Peyer's patch (tissue), 4 donors: Measurements from ENCODE around the gene ARHGEF4.

ENCODE experiments used
- POLR2A ChIP-seq, 2 donors: fragments of 450-650 bp; IDR thresholded peaks; one replicate each; pipeline ENCODE4 v1.5.1; 2017; ENCODE audit warnings: antibody characterized with exemption in 2 of 2, mild to moderate bottlenecking in 2 of 2, moderate library complexity in 2 of 2
- TF ChIP-seq, protein P1 (sequence below), 6 experiments: fragments of 450-650 bp in 4 of 6; fragments of 200-600 bp in 2 of 6; sonication (generic) in 1 of 6; IDR thresholded peaks; one replicate each; pipeline ENCODE4 v1.5.1; 2017 to 2019; ENCODE audit warnings: antibody characterized with exemption in 6 of 6, mild to moderate bottlenecking in 3 of 6, moderate library complexity in 1 of 6

- TF ChIP-seq POLR2A (IDR thresholded peaks at IDR 0.05) = no peak
- TF ChIP-seq, protein P1, sequence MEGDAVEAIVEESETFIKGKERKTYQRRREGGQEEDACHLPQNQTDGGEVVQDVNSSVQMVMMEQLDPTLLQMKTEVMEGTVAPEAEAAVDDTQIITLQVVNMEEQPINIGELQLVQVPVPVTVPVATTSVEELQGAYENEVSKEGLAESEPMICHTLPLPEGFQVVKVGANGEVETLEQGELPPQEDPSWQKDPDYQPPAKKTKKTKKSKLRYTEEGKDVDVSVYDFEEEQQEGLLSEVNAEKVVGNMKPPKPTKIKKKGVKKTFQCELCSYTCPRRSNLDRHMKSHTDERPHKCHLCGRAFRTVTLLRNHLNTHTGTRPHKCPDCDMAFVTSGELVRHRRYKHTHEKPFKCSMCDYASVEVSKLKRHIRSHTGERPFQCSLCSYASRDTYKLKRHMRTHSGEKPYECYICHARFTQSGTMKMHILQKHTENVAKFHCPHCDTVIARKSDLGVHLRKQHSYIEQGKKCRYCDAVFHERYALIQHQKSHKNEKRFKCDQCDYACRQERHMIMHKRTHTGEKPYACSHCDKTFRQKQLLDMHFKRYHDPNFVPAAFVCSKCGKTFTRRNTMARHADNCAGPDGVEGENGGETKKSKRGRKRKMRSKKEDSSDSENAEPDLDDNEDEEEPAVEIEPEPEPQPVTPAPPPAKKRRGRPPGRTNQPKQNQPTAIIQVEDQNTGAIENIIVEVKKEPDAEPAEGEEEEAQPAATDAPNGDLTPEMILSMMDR (IDR thresholded peaks at IDR 0.05) = no peak
These were observed 7.7 kb upstream of the ARHGEF4 start for GRCh38 chr2:130829015-130829414.
